Activated CD8-positive, alpha-beta T cell treated with anti-CD3 and anti-CD28 coated beads, Interleukin-2, amount 10 ng/mL, durations not matched to agents 7 days and 5 days (primary cell): ENCODE measurements around the gene DUT. TPM values are rescaled to one million over a fixed set of nuclear protein-coding genes. Genes with fewer than 3 reads are reported as not detected.

Experiments used
- ATAC-seq: fragments of 150-1000 bp; cut with Tn5 transposase; one replicate; pipeline ENCODE4 v1.10.0; 2021; ENCODE audit warnings: moderate library complexity
- CTCF ChIA-PET: fragments of 350-600 bp; sonication (Branson Sonifier 250); formaldehyde crosslinking; loops from one replicate; lab custom pipeline; 2021; ENCODE audit warnings: antibody characterized with exemption; lab: Charles Lee
- POLR2A ChIA-PET: fragments of 350-600 bp; sonication (Branson Sonifier 250); formaldehyde crosslinking; loops from one replicate; lab custom pipeline; 2021; ENCODE audit warnings: antibody characterized with exemption; lab: Charles Lee
- DNase-seq: peaks from one replicate; pipeline ENCODE4 v3.0.0-alpha.2; 2020
- H3K27ac Mint-ChIP-seq: one replicate; pipeline ENCODE4 v1.8.0; 2021; ENCODE audit warnings: mild to moderate bottlenecking, mixed read lengths
- H3K27me3 Mint-ChIP-seq: one replicate; pipeline ENCODE4 v1.8.0; 2021; ENCODE audit warnings: low read depth, mixed read lengths
- H3K36me3 Mint-ChIP-seq: one replicate; pipeline ENCODE4 v1.8.0; 2021; ENCODE audit warnings: low read depth, mixed read lengths
- H3K4me1 Mint-ChIP-seq: one replicate; pipeline ENCODE4 v1.8.0; 2021; ENCODE audit warnings: low read depth, mixed read lengths
- H3K4me3 Mint-ChIP-seq: one replicate; pipeline ENCODE4 v1.8.0; 2021; ENCODE audit warnings: mild to moderate bottlenecking, mixed read lengths
- H3K9me3 Mint-ChIP-seq: one replicate; pipeline ENCODE4 v1.8.0; 2022; ENCODE audit warnings: mixed read lengths; ENCODE audit not compliant: insufficient read depth
- total RNA-seq, 2 experiments: library from RNA; stranded (reverse); gene quantifications; one replicate each; pipeline ENCODE4 v1.2.3, GENCODE V29; 2021

Gene DUT
- total RNA-seq, 2 experiments from 2014 or later, result 350 to 360 TPM

GRCh38 chr15:48371961-48372360 is 40.7 kb downstream of the DUT start:
- ATAC-seq (no peak), DNase-seq (no peak)
- Mint-ChIP-seq H3K27ac (no peak overlapping the region), H3K9me3 (no peaks in the 10 kb centered on the region), H3K27me3 (peaks cover 12% of the 10 kb centered on the region), H3K4me1 (no peaks in the 10 kb centered on the region), H3K36me3 (no peaks in the 10 kb centered on the region), H3K4me3 (no peak overlapping the region)
- ChIA-PET POLR2A (no interaction called here), CTCF (no interaction called here)

DNA sequence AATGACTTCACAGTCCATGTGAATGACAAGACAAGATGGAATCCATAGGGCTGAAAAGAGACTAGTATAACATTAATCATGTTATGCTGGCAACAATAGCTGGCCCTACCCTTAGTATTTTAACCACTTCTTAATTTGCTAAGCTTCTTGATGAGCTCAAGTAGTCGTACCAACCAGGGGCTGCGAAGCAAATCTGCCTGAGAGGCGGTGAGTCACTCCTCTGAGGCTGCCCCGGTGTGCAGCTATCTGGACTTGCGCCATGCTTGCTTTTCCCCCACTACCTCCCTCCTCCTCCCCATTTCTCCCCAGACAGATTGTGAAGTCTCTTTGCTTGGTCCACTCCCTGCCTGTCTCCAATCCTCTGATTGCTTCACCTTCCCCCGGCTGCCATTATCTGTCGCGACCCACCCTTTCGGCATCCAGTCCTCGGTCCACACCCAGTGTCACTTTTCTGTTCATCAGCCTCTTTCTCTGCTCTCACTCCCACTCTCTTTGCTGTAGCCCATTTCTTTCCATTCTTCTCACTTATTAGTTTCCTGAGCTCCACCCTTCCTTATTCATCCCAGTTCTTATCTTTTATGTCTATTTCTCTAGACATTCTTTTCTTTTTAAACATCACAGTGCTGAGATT is 42.7 kb downstream of the DUT start:
- Mint-ChIP-seq H3K4me1 (no peaks in the 10 kb centered on the region), H3K9me3 (no peaks in the 10 kb centered on the region), H3K4me3 (no peak overlapping the region), H3K36me3 (no peaks in the 10 kb centered on the region), H3K27ac (no peak overlapping the region), H3K27me3 (peaks cover 16% of the 10 kb centered on the region)
- ChIA-PET CTCF (no interaction called here), POLR2A (no interaction called here)
- DNase-seq (no peak), ATAC-seq (no peak)

GRCh38 chr15:48374472-48374871 is 43.2 kb downstream of the DUT start:
- H3K27ac Mint-ChIP-seq, result no peak overlapping the region
- no peaks in the 10 kb centered on the region for H3K9me3 Mint-ChIP-seq
- H3K27me3 Mint-ChIP-seq, result peaks cover 14% of the 10 kb centered on the region
- H3K4me3 Mint-ChIP-seq, result no peak overlapping the region
- ChIA-PET CTCF (no interaction called here), POLR2A (no interaction called here)
- H3K4me1 Mint-ChIP-seq, result no peaks in the 10 kb centered on the region
- DNase-seq (no peak), ATAC-seq (no peak)
- H3K36me3 Mint-ChIP-seq, result no peaks in the 10 kb centered on the region

GRCh38 chr15:48375767-48376166 is 44.5 kb downstream of the DUT start:
- H3K9me3 Mint-ChIP-seq, result no peaks in the 10 kb centered on the region
- peaks cover 14% of the 10 kb centered on the region for H3K27me3 Mint-ChIP-seq
- H3K36me3 Mint-ChIP-seq, result no peaks in the 10 kb centered on the region
- DNase-seq (no peak), ATAC-seq (no peak)
- CTCF ChIA-PET, result no interaction called here
- H3K27ac Mint-ChIP-seq, result no peak overlapping the region
- no peak overlapping the region for H3K4me3 Mint-ChIP-seq
- POLR2A ChIA-PET, result no interaction called here
- H3K4me1 Mint-ChIP-seq, result no peaks in the 10 kb centered on the region

DNA sequence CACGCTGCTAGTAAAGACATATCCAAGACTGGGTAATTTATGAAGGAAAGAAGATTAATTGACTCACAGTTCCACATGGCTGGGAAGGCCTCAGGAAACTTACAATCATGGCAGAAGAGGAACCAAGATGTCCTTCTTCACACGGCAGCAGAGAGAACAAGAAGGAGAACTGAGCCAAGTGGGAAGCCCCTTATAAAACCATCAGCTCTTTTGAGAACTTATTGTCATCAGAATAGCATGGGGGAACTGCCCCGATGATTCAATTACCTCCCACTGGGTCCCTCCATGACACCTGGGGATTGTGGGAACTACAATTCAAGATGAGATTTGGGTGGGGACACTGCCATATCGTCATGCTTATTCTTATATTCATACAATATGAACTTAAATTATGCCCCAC is 49.0 kb downstream of the DUT start:
- Mint-ChIP-seq H3K4me1 (no peaks in the 10 kb centered on the region), H3K4me3 (no peak overlapping the region), H3K27me3 (peaks cover 16% of the 10 kb centered on the region), H3K9me3 (peaks cover 2% of the 10 kb centered on the region), H3K27ac (no peak overlapping the region), H3K36me3 (no peaks in the 10 kb centered on the region)
- DNase-seq (no peak), ATAC-seq (no peak)
- ChIA-PET POLR2A (no interaction called here), CTCF (interaction anchor here (1.1 kb wide), 1 partner anchor 40 kb away, joined by 3 read pairs; no protein-coding TSS in a partner anchor)

GRCh38 chr15:48381861-48382260 is 50.6 kb downstream of the DUT start:
- Mint-ChIP-seq H3K9me3 (peaks cover 2% of the 10 kb centered on the region), H3K27me3 (peaks cover 14% of the 10 kb centered on the region), H3K4me3 (no peak overlapping the region), H3K36me3 (no peaks in the 10 kb centered on the region), H3K27ac (no peak overlapping the region), H3K4me1 (no peaks in the 10 kb centered on the region)
- POLR2A ChIA-PET, result no interaction called here
- ATAC-seq (no peak), DNase-seq (no peak)
- CTCF ChIA-PET, result interaction anchor here (1.3 kb wide), 1 partner anchor 23 kb away, joined by 3 read pairs; no protein-coding TSS in a partner anchor

- DNase-seq (no peak), ATAC-seq (no peak)
- H3K9me3 Mint-ChIP-seq, result peaks cover 2% of the 10 kb centered on the region
- peaks cover 13% of the 10 kb centered on the region for H3K27me3 Mint-ChIP-seq
- POLR2A ChIA-PET, result no interaction called here
- no peaks in the 10 kb centered on the region for H3K36me3 Mint-ChIP-seq
- no peak overlapping the region for H3K27ac Mint-ChIP-seq
- H3K4me3 Mint-ChIP-seq, result no peak overlapping the region
- H3K4me1 Mint-ChIP-seq, result no peaks in the 10 kb centered on the region
- CTCF ChIA-PET, result interaction anchor here (1.3 kb wide), 1 partner anchor 24 kb away, joined by 3 read pairs; no protein-coding TSS in a partner anchor
These were observed 51.8 kb downstream of the DUT start for GRCh38 chr15:48383031-48383430.

GRCh38 chr15:48384616-48385015 is 53.4 kb downstream of the DUT start:
- CTCF ChIA-PET, result no interaction called here
- Mint-ChIP-seq H3K36me3 (no peaks in the 10 kb centered on the region), H3K9me3 (peaks cover 2% of the 10 kb centered on the region), H3K4me3 (no peak overlapping the region), H3K27ac (no peak overlapping the region), H3K27me3 (peaks cover 13% of the 10 kb centered on the region), H3K4me1 (no peaks in the 10 kb centered on the region)
- POLR2A ChIA-PET, result no interaction called here
- DNase-seq (no peak), ATAC-seq (no peak)

DNA sequence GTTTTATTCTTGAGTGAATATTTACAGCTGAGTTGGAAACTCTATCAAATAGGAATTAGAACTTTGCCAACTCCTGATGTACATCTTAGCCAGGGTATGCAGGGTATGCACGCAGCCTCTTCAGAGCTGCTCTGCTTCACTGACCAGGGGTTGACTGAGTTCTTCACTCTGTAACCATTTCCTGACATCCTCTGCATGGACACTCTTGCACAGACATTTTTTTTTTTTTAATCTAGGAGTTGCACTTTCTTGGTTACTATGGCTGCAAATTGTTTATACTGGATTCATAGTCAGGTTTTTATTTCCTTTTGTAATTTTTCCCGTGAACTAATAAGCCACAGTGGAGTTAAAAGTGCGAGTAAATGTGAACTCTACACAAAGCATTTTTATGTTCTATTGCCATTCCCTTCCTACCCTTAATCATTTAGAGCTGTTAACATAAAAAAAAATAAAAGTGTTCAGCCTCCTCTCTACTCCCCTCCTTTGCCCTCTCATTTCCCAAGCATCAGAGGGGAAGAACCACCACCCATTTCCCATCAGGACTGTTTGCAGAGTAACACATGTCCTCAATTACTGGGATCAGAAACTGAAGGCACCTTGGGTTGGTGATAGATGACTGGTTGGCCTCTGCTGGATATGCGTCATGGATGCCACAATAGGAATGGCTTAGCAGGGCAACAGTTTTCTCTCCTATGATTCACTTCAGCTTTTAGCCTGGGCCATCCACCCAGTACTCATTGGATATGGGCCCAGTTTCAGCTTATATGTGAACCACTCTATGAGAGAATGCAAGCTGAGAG is 54.0 kb downstream of the DUT start:
- H3K36me3 Mint-ChIP-seq, result no peaks in the 10 kb centered on the region
- DNase-seq (no peak), ATAC-seq (no peak)
- CTCF ChIA-PET, result no interaction called here
- H3K4me3 Mint-ChIP-seq, result no peak overlapping the region
- no peak overlapping the region for H3K27ac Mint-ChIP-seq
- peaks cover 2% of the 10 kb centered on the region for H3K9me3 Mint-ChIP-seq
- H3K27me3 Mint-ChIP-seq, result peaks cover 10% of the 10 kb centered on the region
- H3K4me1 Mint-ChIP-seq, result no peaks in the 10 kb centered on the region
- POLR2A ChIA-PET, result no interaction called here

DNA sequence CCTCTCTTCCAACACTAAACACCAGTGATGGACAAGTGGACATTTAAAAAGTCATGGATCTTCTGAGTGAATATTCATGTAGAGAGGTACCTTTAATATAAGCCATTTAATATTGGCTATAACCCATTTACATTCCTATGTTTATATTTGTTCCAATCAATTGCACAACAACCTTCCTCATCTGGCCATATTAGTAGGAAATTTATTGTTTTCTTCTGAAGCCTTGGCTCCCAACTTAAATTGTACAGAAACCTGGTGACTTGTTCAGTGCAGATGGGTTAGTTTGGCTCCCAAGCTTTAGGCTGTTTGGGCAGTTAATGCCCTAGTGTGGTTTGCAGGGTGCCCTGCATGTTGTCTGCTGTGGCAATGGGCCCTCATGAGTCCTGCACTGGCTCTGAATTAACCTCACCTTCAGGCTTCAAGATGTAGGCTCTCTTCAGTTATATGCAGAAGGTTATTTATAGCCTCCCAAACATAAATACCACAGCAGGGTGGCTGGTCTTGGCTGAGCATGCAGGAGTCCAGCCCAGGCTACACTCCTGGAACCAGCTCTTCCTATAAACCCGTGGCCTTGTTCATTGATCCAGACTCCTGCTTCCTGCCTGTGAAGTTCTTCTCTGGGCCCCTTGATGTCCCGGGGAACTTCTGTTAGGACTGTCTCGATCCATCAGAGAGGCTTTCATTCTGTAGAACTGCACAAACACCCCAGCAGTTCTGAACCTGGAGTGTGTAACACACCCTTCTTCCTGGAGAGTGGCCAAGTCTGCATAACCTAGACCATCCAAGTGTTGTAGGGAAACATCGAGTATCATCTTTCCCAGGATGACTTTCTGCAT is 57.0 kb downstream of the DUT start:
- DNase-seq, result no peak
- ChIA-PET POLR2A (no interaction called here), CTCF (no interaction called here)
- Mint-ChIP-seq H3K27me3 (peaks cover 4% of the 10 kb centered on the region), H3K4me1 (no peaks in the 10 kb centered on the region), H3K36me3 (no peaks in the 10 kb centered on the region), H3K27ac (no peak overlapping the region), H3K9me3 (peaks cover 2% of the 10 kb centered on the region), H3K4me3 (no peak overlapping the region)
- ATAC-seq, result no peak

- ChIA-PET POLR2A (no interaction called here), CTCF (no interaction called here)
- no peaks in the 10 kb centered on the region for H3K4me1 Mint-ChIP-seq
- DNase-seq, result no peak
- H3K9me3 Mint-ChIP-seq, result no peaks in the 10 kb centered on the region
- no peak for ATAC-seq
- peaks cover 4% of the 10 kb centered on the region for H3K27me3 Mint-ChIP-seq
- no peak overlapping the region for H3K4me3 Mint-ChIP-seq
- no peak overlapping the region for H3K27ac Mint-ChIP-seq
- no peaks in the 10 kb centered on the region for H3K36me3 Mint-ChIP-seq
These were observed 57.7 kb downstream of the DUT start for GRCh38 chr15:48388910-48389309.

DNA sequence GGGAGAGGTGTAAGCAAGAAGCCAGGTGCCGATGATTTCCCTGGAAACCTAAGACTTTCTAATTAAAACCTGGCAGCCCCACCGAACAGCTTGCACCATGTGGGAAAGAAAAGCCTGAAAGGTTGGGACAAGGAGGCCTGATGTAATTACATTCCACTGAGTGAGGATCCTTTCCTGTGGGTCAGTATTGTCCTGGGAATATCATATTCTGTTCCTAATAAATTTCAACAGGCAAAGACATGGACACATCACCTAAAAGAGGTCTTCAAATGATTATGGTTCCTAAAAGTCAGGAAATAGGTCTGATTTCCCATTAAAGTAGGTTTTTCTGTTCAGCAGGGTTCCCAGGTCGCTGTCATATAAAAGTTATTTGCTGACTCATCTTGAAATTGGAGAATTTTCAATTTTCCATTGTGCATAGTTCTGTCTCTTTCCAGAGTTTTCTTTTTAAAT is 58.5 kb downstream of the DUT start:
- Mint-ChIP-seq H3K4me3 (no peak overlapping the region), H3K36me3 (no peaks in the 10 kb centered on the region), H3K9me3 (no peaks in the 10 kb centered on the region), H3K27me3 (peaks cover 4% of the 10 kb centered on the region), H3K27ac (no peak overlapping the region), H3K4me1 (no peaks in the 10 kb centered on the region)
- ChIA-PET POLR2A (no interaction called here), CTCF (no interaction called here)
- no peak for DNase-seq
- ATAC-seq, result no peak
